Stimulated activated CD4-positive, alpha-beta T cell treated with anti-CD3 and anti-CD28 coated beads, TNF-alpha, amount 100 ng/mL, for 1 hour (primary cell): ENCODE measurements around the gene PLA2G7.
"Not testable (repeated sequence)": the region's sequence is repeated elsewhere in the genome, so short reads cannot be mapped to it uniquely, and the experiment has no call there.

Experiments used
- DNase-seq, 3 donors: peaks; one replicate each; pipeline ENCODE4 v3.0.0-alpha.2; 2020; ENCODE audit warnings: low read depth in 3 of 3, low spot score in 1 of 3

PLA2G7 gene

GRCh38 chr6:46734867-46735719, at the start of gene PLA2G7:
Gene PLA2G7 (minus strand): TSS chr6:46735375. CDS start chr6:46722891, 12,484 bp downstream.
- DNase-seq: no peak

DNA sequence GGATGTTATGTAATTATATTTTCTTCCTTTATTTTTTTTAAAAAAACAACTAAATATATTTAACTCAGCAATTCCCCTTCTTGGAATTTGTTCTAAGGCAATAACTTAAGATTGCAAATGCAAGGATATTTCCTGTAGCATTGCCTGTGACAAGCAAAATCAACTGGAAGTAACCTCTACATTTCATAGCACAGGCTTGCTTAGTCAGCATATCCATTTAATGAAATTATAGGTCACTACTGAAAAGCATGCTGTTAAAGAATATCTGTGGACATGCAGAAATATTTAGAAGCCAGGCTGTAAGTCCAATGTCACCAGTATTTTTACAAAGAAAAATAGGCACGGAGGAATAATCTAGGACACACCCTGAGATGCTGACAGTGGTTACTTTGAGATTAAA, 49.4 kb upstream of the PLA2G7 start:
- no peak for DNase-seq

GRCh38 chr6:46781478-46782378, 46.6 kb upstream of the PLA2G7 start:
- no peak for DNase-seq

- DNase-seq: no peak
Measured at GRCh38 chr6:46777476-46778346, 42.5 kb upstream of the PLA2G7 start.

DNA sequence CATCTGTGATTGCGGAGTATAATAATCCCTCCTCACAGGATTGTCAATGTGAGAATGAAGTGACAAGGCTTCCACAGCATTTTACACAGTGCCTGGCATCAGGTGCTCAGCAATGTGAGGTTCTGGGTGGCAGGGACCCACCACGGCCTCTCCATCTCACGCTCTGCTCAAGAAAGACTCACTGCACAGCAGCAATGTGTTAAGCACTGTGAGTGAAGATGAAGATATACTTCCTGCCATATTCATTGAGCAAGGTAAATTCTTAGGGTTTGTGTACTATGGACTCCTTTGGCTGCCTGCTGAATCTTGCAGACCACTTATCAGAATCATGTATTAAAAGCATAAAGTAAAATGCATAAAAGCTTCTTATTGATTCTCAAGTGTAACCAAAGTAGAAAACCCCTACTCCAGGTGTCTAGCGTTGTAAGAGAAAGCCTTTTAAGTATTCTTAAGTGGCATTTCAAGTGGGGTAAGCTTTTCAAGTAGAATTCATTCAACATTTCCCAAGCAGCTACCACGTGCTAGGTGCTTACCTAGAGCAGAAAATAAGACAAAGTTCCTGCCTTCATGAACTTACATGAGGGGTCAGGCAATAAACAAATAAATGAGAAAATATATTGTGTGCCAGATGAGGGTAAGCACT, 41.0 kb upstream of the PLA2G7 start:
- DNase-seq: no peak

DNA sequence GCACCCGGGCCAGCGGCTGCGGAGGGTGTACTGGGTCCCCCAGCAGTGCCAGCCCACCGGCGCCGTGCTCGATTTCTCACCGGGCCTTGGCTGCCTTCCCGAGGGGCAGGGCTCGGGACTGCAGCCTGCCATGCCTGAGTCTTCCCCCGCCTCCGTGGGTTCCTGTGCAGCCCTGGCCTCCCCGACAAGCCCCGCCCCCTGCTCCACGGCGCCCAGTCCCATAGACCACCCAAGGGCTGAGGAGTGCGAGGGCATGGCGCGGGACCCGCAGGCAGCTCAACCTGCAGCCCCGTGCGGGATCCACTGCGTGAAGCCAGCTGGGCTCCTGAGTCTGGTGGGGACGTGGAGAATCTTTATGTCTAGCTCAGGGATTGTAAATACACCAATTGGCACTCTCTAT, 39.6 kb upstream of the PLA2G7 start:
- not testable (repeated sequence) for DNase-seq

GRCh38 chr6:46773201-46773855, 38.2 kb upstream of the PLA2G7 start:
- no peak for DNase-seq

- DNase-seq: no peak
Measured at GRCh38 chr6:46772762-46773161, 37.6 kb upstream of the PLA2G7 start.

DNA sequence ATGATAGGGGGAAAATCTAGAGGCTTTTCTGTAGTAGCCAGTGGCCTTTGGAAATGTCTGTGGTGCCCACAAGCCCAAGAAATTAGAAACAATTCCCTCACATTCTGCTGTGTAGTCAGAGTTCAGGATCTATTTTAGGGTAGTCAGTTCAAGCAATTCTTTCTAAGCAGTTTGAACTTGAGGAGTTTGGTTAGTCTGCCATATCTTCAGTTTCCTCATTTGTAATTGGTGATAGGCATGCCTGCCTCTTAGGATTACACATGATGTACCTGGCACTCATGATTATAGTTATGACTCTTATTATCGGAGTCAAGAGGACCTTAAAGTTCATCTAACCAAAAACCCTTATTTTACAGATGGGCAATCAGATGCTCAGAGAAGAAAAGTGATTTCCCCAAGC, 36.8 kb upstream of the PLA2G7 start:
- no peak for DNase-seq

GRCh38 chr6:46764961-46765360, 29.8 kb upstream of the PLA2G7 start:
- no peak for DNase-seq

DNA sequence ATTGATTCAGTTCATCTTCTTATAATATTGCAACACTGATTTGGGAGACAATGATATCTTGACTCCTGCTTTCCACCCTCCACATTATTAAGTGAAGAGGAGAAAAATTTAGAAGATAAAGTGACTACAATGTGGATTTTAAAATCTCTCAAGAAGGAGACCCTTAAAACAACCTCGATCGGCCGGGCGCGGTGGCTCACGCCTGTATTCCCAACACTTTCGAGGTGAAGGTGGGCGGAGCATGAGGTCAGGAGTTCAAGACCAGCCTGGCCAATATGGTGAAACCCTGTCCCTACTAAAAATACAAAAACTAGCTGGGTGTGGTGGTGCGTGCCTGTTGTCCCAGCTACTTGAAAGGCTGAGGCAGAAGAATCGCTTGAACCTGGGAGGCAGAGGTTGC, 29.1 kb upstream of the PLA2G7 start:
- DNase-seq: not testable (repeated sequence)

DNA sequence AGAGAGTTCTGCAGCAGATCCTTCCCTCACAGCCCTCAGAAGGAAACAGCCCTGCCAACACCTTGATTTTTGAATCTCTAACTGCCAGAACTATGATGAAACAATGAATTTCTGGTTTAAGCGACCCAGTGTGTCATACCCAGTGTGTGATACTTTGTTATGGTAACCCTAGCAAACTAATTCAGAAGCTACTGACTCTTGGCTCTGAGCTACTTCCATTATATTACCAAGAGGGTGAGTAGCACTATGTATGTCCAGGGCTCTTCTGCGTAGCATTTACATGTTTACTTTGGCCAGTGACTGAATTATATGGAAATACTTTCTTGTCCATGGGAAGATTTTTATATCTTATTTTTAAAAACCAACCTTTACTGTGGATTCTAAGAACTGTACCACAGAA, 28.3 kb upstream of the PLA2G7 start:
- DNase-seq: no peak

DNA sequence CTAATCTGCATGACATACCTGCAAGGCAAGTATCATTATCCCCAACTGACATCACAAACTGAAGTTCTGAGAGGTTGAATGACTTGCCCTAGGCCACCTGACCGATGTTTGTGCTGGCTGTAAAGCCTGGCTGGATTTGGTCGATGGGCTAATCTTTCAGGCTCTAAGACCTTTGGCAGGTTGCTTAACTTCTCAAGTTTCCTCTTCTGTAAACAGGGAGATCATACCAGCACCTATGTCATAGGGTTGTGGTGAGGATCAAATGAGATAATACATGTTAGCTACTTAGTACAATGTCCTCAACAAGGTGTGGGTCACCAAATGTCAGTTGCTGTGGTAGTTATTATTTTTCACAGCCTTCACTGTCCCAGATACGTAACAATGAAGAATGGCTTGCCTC, 25.8 kb upstream of the PLA2G7 start:
- no peak for DNase-seq

- DNase-seq: no peak
Measured at GRCh38 chr6:46758960-46759753, 24.0 kb upstream of the PLA2G7 start.

- DNase-seq: no peak
Measured at GRCh38 chr6:46757214-46757596, 22.0 kb upstream of the PLA2G7 start.

DNA sequence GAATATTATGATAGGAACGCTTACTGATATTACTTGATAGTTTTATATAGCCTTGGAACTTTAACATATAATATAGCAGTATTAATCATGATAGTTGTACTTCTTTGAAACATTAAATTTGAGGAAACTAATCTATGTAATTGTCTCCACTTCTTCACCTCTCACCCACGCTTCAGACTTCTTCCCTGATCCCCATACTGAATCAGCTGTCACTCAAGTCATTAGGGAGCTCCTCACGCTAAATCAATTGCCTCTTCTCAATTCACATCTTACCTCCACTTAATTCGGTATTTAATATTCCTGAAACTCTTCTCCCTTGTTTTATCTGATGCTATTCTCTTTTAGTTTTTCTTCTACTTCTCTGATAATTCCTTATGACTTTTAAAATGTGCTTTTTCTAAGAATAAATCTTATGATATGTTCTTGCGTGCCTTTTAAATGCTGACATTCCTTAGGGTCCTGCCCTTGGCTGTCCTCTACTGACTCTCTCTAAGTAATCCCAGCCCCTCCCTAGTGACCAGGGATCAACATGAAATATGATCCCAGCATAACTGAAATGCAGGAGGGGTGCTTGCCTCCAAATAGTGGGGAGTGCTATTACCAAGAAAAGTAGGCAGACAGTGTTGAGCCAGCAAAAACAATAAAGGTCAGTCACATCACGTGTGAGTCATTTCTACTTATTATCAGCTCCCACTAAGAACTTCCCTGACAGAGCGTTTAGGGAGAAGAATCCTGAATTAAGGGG, 21.5 kb upstream of the PLA2G7 start:
- DNase-seq: no peak

GRCh38 chr6:46755865-46756264, 20.7 kb upstream of the PLA2G7 start:
- no peak for DNase-seq

DNA sequence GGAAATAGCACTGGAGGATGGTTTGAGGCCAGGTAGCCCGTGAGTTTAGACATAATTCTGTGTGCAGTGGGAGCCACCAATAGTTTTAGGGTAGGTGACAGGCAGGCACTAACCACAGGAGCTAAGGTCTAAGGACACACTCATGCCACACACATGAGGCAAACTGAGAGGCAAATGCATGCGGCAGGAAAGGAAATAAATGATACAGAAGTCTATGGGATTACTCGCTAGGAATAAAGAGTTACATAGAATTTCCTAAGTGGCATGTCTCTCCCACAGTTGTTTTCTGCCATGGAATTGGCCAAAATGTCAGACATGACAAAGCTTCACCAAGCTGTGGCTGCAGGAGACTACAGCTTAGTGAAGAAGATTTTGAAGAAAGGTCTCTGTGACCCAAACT, 16.5 kb upstream of the PLA2G7 start:
- DNase-seq: no peak

DNA sequence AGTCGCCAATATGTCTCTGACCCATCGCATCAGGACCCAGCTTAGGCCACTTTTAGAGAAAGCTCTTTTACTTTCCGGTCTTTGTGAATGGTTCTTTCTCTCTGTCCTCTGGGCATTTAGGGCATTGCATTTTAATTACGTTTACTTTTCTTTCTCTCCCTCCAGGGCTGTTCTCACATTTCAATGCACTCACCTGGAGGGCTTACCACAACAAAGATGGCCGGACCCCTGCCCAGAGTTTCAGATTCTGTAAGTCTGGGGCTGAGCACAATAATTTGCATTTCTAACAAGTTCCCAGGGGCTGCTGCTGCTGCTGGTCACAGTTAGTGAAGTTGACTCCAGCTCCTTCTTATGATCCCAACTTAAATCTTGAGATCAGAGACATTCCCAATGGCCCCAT, 14.6 kb upstream of the PLA2G7 start:
- no peak for DNase-seq
